ENCODE results near the gene LTBP3. TPM values are rescaled to one million over a fixed set of nuclear protein-coding genes. Genes with fewer than 3 reads are reported as not detected.

The LTBP3 gene
- total and polyA plus RNA-seq, 2 experiments from 2014 or later: 53.7 to 85.3 TPM

GRCh38 chr11:65575568-65576231, 17.5 kb upstream of the LTBP3 start, which contains the start of gene EHBP1L1:
Gene EHBP1L1 (plus strand): TSS chr11:65576053. CDS start chr11:65576303, 250 bp downstream.
- DNase-seq (ENCODE audit: low spot score): peak; percentile 85
- H3K4me1 ChIP-seq (ENCODE audit: insufficient read depth): peaks cover 57% of the 10 kb centered on the region
- WGBS (ENCODE audit: low lambda C conversion rate, missing lambda C conversion rate): 8% methylated on average over 28 of the region's 69 CpGs

GRCh38 chr11:65574811-65575567, 16.8 kb upstream of the LTBP3 start:
- peaks cover 19% of the 10 kb centered on the region for H4K20me1 ChIP-seq (ENCODE audit: insufficient read depth, poor library complexity, severe bottlenecking)
- H3K9me2 ChIP-seq (replicated peaks; ENCODE audit: insufficient read depth): no peaks in the 10 kb centered on the region
- DNase-seq (ENCODE audit: low spot score): peak; percentile 71
- 20% methylated on average over 28 of the region's 28 CpGs for WGBS (ENCODE audit: low lambda C conversion rate, missing lambda C conversion rate)
- H3K79me2 ChIP-seq: peaks cover 31% of the 10 kb centered on the region
- H3K9me3 ChIP-seq (ENCODE audit: low read depth): no peaks in the 10 kb centered on the region
- peak overlapping the region; percentile 98 for H3K4me2 ChIP-seq
- H3K36me3 ChIP-seq (replicated peaks; ENCODE audit: insufficient read depth, low read depth): no peaks in the 10 kb centered on the region
- H3K4me3 ChIP-seq: peak overlapping the region; percentile 79
- TF ChIP-seq EZH2 (IDR thresholded peaks at IDR 0.05; ENCODE audit: borderline replicate concordance) (no peak), CTCF (IDR thresholded peaks at IDR 0.05; ENCODE audit: poor library complexity) (no peak), EZH2phosphoT487 (IDR thresholded peaks at IDR 0.05; ENCODE audit: low read depth, severe bottlenecking, unreplicated experiment) (no peak)
- peak overlapping the region; percentile 82 for H3K27ac ChIP-seq
- H2AFZ ChIP-seq: no peak overlapping the region
- H3K27me3 ChIP-seq: no peaks in the 10 kb centered on the region
- H3K4me1 ChIP-seq (ENCODE audit: insufficient read depth): peaks cover 57% of the 10 kb centered on the region

More at GRCh38 chr11:65575568-65576231, 17.5 kb upstream of the LTBP3 start, which contains the start of gene EHBP1L1:
- Histone ChIP-seq H3K4me2 (peak within 1 kb of the TSS; percentile 98), H3K4me3 (peak within 1 kb of the TSS; percentile 79), H3K27ac (peak within 1 kb of the TSS; percentile 82), H2AFZ (no peak within 1 kb of the TSS), H3K27me3 (no peaks in the 10 kb centered on the region), H3K79me2 (peaks cover 27% of the 10 kb centered on the region), H3K36me3 (replicated peaks; ENCODE audit: insufficient read depth, low read depth) (no peaks in the 10 kb centered on the region), H3K9me2 (replicated peaks; ENCODE audit: insufficient read depth) (no peaks in the 10 kb centered on the region), H3K9me3 (ENCODE audit: low read depth) (no peaks in the 10 kb centered on the region), H4K20me1 (ENCODE audit: insufficient read depth, poor library complexity, severe bottlenecking) (peaks cover 19% of the 10 kb centered on the region)
- TF ChIP-seq EZH2 (IDR thresholded peaks at IDR 0.05; ENCODE audit: borderline replicate concordance): no peak
- no peak for TF ChIP-seq EZH2phosphoT487 (IDR thresholded peaks at IDR 0.05; ENCODE audit: low read depth, severe bottlenecking, unreplicated experiment)
- no peak for TF ChIP-seq CTCF (IDR thresholded peaks at IDR 0.05; ENCODE audit: poor library complexity)

GRCh38 chr11:65574109-65574810, 16.1 kb upstream of the LTBP3 start:
- Histone ChIP-seq H3K9me2 (replicated peaks; ENCODE audit: insufficient read depth) (no peaks in the 10 kb centered on the region), H3K4me2 (peak overlapping the region; percentile 98), H3K27me3 (no peaks in the 10 kb centered on the region), H3K4me3 (peak overlapping the region; percentile 24), H3K27ac (peak overlapping the region; percentile 82), H3K79me2 (peaks cover 32% of the 10 kb centered on the region), H3K4me1 (ENCODE audit: insufficient read depth) (peaks cover 58% of the 10 kb centered on the region), H3K36me3 (replicated peaks; ENCODE audit: insufficient read depth, low read depth) (no peaks in the 10 kb centered on the region), H3K9me3 (ENCODE audit: low read depth) (no peaks in the 10 kb centered on the region), H2AFZ (no peak overlapping the region), H4K20me1 (ENCODE audit: insufficient read depth, poor library complexity, severe bottlenecking) (peaks cover 19% of the 10 kb centered on the region)
- no peak for TF ChIP-seq EZH2 (IDR thresholded peaks at IDR 0.05; ENCODE audit: borderline replicate concordance)
- TF ChIP-seq CTCF (IDR thresholded peaks at IDR 0.05; ENCODE audit: poor library complexity): peak; percentile 75
- no peak for TF ChIP-seq EZH2phosphoT487 (IDR thresholded peaks at IDR 0.05; ENCODE audit: low read depth, severe bottlenecking, unreplicated experiment)
- 1% methylated on average over 37 of the region's 67 CpGs for WGBS (ENCODE audit: low lambda C conversion rate, missing lambda C conversion rate)
- DNase-seq (ENCODE audit: low spot score): peak; percentile 95
